ENCODE data around the gene FERD3L.

The FERD3L gene

DNA sequence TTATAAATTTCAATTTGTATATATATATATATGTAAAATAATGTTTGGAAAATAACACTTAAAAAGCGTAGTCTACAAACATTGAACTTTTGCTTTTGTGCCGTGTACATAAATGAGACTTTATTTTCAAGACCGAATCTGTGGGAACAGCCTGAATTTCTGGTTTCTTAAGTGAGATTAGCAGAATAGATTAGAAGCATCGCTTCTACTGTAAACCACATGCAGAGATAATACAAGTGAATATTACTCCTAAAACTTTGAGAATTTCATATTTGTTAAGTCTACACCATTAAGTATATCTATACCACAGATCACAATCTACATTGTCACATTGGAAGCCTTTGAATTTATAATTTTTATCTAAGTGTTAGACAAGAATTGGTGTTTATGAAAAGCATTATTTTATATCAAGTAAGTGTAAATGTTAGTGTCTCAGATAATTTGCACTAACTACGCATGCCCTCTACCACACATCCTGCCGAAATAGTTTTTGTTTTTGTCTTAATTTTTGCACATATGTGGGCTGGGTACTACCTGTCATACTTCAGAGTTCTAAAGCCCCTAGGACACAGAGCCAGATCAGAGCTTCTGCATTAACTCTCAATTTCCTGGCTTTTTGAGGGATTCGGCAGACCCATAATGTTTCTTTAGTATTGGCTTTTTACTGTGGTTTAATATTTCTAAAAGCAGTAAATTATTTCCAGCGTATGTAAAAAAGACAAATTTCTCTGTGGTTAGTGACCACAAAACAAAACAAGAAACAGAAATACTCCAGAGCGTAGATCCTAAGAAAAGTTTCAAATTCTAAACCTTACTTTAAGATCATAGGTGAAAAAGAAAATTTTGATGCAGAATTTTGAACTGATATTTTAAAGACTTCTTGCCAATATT lies 47.8 kb downstream of the FERD3L start:
- no peak for DNase-seq

DNA sequence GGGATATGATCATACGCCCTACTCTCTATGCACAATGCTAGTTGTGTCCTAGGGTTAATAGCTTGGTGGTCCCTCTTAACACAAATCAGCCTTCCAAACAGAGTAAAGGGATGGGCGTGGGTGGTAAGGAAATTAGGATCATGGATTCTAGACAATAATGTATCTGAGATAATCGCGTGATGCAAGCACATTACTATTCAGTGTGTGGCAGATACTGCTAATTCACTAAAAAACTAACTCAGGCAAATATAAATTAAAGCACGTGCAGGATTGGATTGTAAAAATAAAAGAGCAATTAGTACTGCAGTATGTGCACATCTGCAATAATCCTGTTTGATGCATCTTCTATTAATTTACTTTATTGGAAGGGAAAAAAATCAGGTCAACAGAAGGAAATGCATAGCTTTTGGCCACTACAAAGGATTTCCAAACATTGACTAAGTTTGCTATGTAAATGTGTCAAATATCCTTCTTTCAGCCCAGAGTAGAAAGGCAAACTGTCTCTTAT lies 49.8 kb downstream of the FERD3L start:
- DNase-seq: no peak

Data from suppressor macrophage treated with lipopolysaccharide for 4 hours (primary cell).